Heart right ventricle (tissue), 16 donors: ENCODE results near the gene EMC8. TPM values are rescaled to one million over a fixed set of nuclear protein-coding genes. Genes with fewer than 3 reads are reported as not detected.

Source experiments
- ATAC-seq, 8 donors: fragments of 200-7000 bp; cut with Tn5 transposase; one replicate each; pipeline ENCODE4 v1.9.1; 2020; ENCODE audit warnings: mild to moderate bottlenecking in 8 of 8, moderate library complexity in 8 of 8, moderate number of reproducible peaks in 1 of 8
- DNase-seq, 2 donors: peaks; one replicate each; pipeline ENCODE4 v3.0.0-alpha.2; 2020
- H3K27ac ChIP-seq, 10 donors: fragments of 200-600 bp; sonication (generic) in 2 of 10; one replicate each; pipeline versions ENCODE4 v1.5.0 to v1.8.0; 2020 to 2022; ENCODE audit warnings: mild to moderate bottlenecking in 3 of 10
- H3K27me3 ChIP-seq, 7 donors: fragments of 200-600 bp; one replicate each; pipeline ENCODE4 v1.8.0; 2021 to 2022; ENCODE audit warnings: mild to moderate bottlenecking in 2 of 7
- H3K36me3 ChIP-seq, 9 donors: fragments of 200-600 bp; sonication (generic) in 1 of 9; one replicate each; pipeline versions ENCODE4 v1.5.0 to v1.8.0; 2020 to 2022; ENCODE audit warnings: mild to moderate bottlenecking in 2 of 9
- H3K4me1 ChIP-seq, 9 donors: fragments of 200-600 bp; sonication (generic) in 1 of 9; one replicate each; pipeline versions ENCODE4 v1.5.0 to v1.8.0; 2020 to 2022; ENCODE audit warnings: mild to moderate bottlenecking in 4 of 9
- H3K4me3 ChIP-seq, 10 donors: fragments of 200-600 bp; sonication (generic) in 2 of 10; one replicate each; pipeline versions ENCODE4 v1.5.0 to v1.8.0; 2020 to 2022; ENCODE audit warnings: mild to moderate bottlenecking in 7 of 10, moderate library complexity in 2 of 10
- H3K9me3 ChIP-seq, 11 donors: fragments of 200-600 bp in 10 of 11; sonication (generic) in 2 of 11; one replicate each; pipeline versions ENCODE4 v1.5.0 to v1.8.0; 2013 to 2022; ENCODE audit warnings: mild to moderate bottlenecking in 2 of 11, control low read depth in 1 of 11, moderate library complexity in 1 of 11
- CTCF ChIP-seq, 9 donors: fragments of 200-600 bp; sonication (generic) in 2 of 9; IDR thresholded peaks; one replicate each; pipeline versions ENCODE4 v1.5.0 to v1.8.0; 2021 to 2022; ENCODE audit warnings: antibody characterized with exemption in 9 of 9, mild to moderate bottlenecking in 5 of 9, moderate library complexity in 1 of 9
- WGBS, 2 donors: extraction: QIAGEN DNeasy Blood & Tissue Kit; methylation state at CpG; one replicate each; pipeline ENCODE4 v1.1.7; 2013; ENCODE audit warnings: inconsistent platforms in 1 of 2; 5-methylcytosine and 5-hydroxymethylcytosine counted together
- intact Hi-C, 10 donors: fragments of 100-400 bp; cut with DNase I; formaldehyde crosslinking; loops; one replicate each; pipeline versions ENCODE4 v1.11.1 to v1.14.2; 2022
- polyA plus RNA-seq, 2 donors: library from polyadenylated mRNA; stranded (reverse); fragments of 200-250 nt; gene quantifications; one replicate each; pipeline ENCODE4 v1.2.3, GENCODE V29; 2013
- total RNA-seq, 10 donors: library from RNA; stranded (reverse); fragmentation: NEBNext Ultra II Directional in 3 of 10; extraction: Animal tissue kit (Norgen Biotek cat#: 25700) in 3 of 10; gene quantifications; one replicate each; pipeline versions ENCODE4 v1.2.1 to v1.2.4, GENCODE V29; 2021 to 2023
- donor health status: Arrhythmogenic right ventricular cardiomyopathy.
- donor health status: ischemic (EF 13 %, LVEDD 7.1; RV severe dilation, severe dysfunction).
- donor health status: healthy with polysubstance abuse.
- donor health status: DM: no; HTN: yes; CAD: no.
- donor health status: DM: no; HTN: no; CAD: no.
- donor health status: ischemic (EF 25% LVEDD 6.9; RV normal size, moderate dysfunction).
- donor health status: ischemic (EF 25% LVEDD 5.7; RV mildly dilated, moderate dysfunction).
- donor health status: healthy.
- donor health status: DM: yes; HTN: yes; CAD: no.
- donor health status: Ischemic cardiomyopathy.
- donor health status: ischemic (EF 35%, LVEDD 5.7; RV mildly dilated, moderate dysfunction).
- donor health status: nonischemic (EF 11% LVEDD 7.7; RV severe dilation, severe dysfunction).
- donor health status: DM: yes; HTN: yes; CAD: no.
- donor health status: PGD.
- donor health status: ischemic (EF 29% LVEDD 5.4; RV normal size, mild dysfunction).
- donor health status: nonischemic (EF 23%, LVEDD 6.1; RV moderate dilation, normal function).

Gene EMC8
- total and polyA plus RNA-seq, 12 donors, result 6.2 to 29.0 (median 25.3) TPM

GRCh38 chr16:85828166-85828565 is 28.8 kb upstream of the EMC8 start:
- WGBS, 2 donors, result 79 to 83% methylated on average over 9 of the region's 9 CpGs

GRCh38 chr16:85826686-85827247 is 27.4 kb upstream of the EMC8 start:
- WGBS, 2 donors, result 86 to 88% methylated on average over 16 of the region's 16 CpGs
- Histone ChIP-seq H3K9me3 (no peaks in the 10 kb centered on the region), H3K4me3 (no peak overlapping the region), H3K4me1 (peaks cover 0 to 10% (median 0%) of the 10 kb centered on the region in 9 donors), H3K27me3 (peaks cover 0 to 39% (median 21%) of the 10 kb centered on the region in 7 donors), H3K27ac (no peak overlapping the region), H3K36me3 (no peaks in the 10 kb centered on the region)
- intact Hi-C loops, result loop anchor here in 3 of 10 donors (10.0 kb wide), 3 partner anchors 78 to 688 kb away; partner anchors contain the start of gene FOXF1 (in 1 of the 3)
- TF ChIP-seq CTCF (IDR thresholded peaks at IDR 0.05), result no peak
- DNase-seq (no peak), ATAC-seq (no peak)

More at GRCh38 chr16:85828166-85828565, 28.8 kb upstream of the EMC8 start:
- Histone ChIP-seq H3K36me3 (no peaks in the 10 kb centered on the region), H3K4me1 (peaks cover 0 to 14% (median 0%) of the 10 kb centered on the region in 9 donors), H3K4me3 (no peak overlapping the region), H3K9me3 (no peaks in the 10 kb centered on the region), H3K27me3 (peaks cover 0 to 49% (median 35%) of the 10 kb centered on the region in 7 donors), H3K27ac (no peak overlapping the region)
- intact Hi-C loops, result loop anchor here in 3 of 10 donors (10.0 kb wide), 3 partner anchors 77 to 687 kb away; partner anchors contain the start of gene FOXF1 (in 1 of the 3)
- ATAC-seq (no peak), DNase-seq (no peak)
- TF ChIP-seq CTCF (IDR thresholded peaks at IDR 0.05), result no peak

- Histone ChIP-seq H3K27me3 (peaks cover 0 to 36% (median 21%) of the 10 kb centered on the region in 7 donors), H3K4me1 (peaks cover 0 to 16% (median 0%) of the 10 kb centered on the region in 9 donors), H3K27ac (no peak overlapping the region), H3K9me3 (no peaks in the 10 kb centered on the region), H3K4me3 (no peak overlapping the region), H3K36me3 (no peaks in the 10 kb centered on the region)
- no peak for TF ChIP-seq CTCF (IDR thresholded peaks at IDR 0.05)
- ATAC-seq (no peak), DNase-seq (no peak)
- 60 to 67% methylated on average over 9 of the region's 9 CpGs for WGBS, 2 donors
- intact Hi-C loops, result loop anchor here in 3 of 10 donors (10.0 kb wide), 3 partner anchors 79 to 689 kb away; partner anchors contain the start of gene FOXF1 (in 1 of the 3)
These were observed 26.0 kb upstream of the EMC8 start for GRCh38 chr16:85825326-85825725.

GRCh38 chr16:85824161-85825135 is 25.1 kb upstream of the EMC8 start:
- Histone ChIP-seq H3K4me3 (no peak overlapping the region), H3K4me1 (peaks cover 0 to 10% (median 0%) of the 10 kb centered on the region in 9 donors), H3K27me3 (peaks cover 0 to 28% (median 21%) of the 10 kb centered on the region in 7 donors), H3K9me3 (no peaks in the 10 kb centered on the region), H3K36me3 (no peaks in the 10 kb centered on the region), H3K27ac (no peak overlapping the region)
- WGBS, 2 donors, result 81 to 82% methylated on average over 20 of the region's 20 CpGs
- intact Hi-C loops, result loop anchor here in 8 of 10 donors (5.0 to 10.0 kb wide), 5 partner anchors 80 to 698 kb away; partner anchors contain the start of gene FOXF1 (in 1 of the 8)
- DNase-seq (no peak), ATAC-seq (no peak)
- TF ChIP-seq CTCF (IDR thresholded peaks at IDR 0.05), result no peak
